WI38 (cell line): Measurements from ENCODE around the gene RELL1.

Experiments used
- H3K4me3 ChIP-seq: 2 replicates; pipeline ENCODE4 v1.5.1; 2011; ENCODE audit warnings: low read depth, mild to moderate bottlenecking, control low read depth, low read length
- TF ChIP-seq, protein P1 (sequence below): IDR thresholded peaks from 2 replicates; pipeline ENCODE4 v1.5.1; 2012; ENCODE audit warnings: low read depth, mild to moderate bottlenecking, control low read depth, low read length

The RELL1 gene

DNA sequence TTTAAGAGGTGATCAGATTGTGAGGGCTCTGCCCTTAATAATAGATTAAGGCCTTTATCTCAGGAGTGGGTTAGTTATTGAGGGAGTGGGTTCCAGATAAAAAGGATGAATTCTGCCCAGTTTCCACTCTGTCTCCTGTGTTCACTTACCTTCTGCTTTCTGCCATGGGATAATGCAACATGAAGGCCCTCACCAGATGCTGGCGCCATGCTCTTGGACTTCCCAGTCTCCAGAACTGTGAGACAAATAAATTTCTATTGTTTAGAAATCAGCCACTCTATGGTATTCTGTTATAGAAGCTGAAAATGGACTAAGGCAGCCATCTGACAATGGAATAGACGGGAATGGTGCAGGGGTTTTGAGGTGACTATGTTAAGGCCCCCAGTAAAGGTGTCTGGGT is 6.9 kb upstream of the RELL1 start:
- TF ChIP-seq, protein P1, sequence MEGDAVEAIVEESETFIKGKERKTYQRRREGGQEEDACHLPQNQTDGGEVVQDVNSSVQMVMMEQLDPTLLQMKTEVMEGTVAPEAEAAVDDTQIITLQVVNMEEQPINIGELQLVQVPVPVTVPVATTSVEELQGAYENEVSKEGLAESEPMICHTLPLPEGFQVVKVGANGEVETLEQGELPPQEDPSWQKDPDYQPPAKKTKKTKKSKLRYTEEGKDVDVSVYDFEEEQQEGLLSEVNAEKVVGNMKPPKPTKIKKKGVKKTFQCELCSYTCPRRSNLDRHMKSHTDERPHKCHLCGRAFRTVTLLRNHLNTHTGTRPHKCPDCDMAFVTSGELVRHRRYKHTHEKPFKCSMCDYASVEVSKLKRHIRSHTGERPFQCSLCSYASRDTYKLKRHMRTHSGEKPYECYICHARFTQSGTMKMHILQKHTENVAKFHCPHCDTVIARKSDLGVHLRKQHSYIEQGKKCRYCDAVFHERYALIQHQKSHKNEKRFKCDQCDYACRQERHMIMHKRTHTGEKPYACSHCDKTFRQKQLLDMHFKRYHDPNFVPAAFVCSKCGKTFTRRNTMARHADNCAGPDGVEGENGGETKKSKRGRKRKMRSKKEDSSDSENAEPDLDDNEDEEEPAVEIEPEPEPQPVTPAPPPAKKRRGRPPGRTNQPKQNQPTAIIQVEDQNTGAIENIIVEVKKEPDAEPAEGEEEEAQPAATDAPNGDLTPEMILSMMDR: no peak
- no peak overlapping the region for H3K4me3 ChIP-seq

DNA sequence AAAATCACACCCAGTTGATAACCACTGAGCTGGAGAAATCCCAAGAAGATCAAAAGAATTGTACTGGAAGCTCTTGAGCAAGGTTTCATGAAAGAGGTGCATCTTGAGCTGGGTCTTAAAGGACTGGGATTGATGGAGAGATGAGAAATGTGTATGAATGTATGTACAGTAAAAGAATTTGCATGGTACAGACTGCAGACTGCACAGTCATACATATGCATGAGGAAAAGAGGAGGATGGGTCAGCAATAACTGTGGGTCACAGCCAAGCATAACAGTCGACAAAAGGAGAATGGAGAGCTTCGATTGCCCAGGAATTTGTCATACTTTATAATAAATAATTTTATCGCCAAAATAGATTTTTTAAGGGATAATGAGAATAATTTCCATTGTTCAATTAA is 4.8 kb upstream of the RELL1 start:
- TF ChIP-seq, protein P1: no peak
- H3K4me3 ChIP-seq: no peak overlapping the region

DNA sequence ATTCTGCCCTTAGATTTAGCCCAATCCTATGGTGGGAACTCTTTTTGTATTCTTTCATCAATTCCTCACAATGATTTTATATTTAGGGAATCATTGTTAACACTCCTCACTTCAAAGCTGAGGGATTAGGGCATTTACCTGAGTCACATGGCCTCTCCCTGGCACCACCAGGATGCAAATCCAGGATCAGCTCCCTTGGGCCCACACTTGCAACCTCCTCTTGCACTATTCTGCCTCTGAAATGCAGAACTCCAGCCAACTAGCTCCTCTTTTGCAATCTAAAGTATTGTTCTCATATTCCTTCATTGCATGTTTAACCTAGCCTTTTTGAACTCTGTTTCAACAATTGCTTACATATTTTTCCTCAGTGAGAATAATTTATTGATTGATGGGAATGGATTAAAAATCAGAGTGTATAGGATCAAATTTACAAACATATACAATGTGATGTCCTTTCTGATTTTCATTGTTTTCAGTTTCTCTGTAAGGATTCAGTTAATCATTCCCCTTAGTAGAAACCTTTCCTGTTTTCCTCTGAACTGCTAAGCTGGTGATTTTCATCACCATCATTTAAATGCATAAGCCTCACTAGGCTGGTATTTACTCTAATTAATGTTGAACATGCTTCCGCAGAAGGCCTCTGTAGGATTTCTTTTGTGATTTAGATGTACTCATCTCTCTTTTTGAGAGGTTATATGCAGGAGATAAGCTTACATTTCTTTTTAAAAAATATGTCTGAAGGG is 3.3 kb upstream of the RELL1 start:
- TF ChIP-seq, protein P1: no peak

DNA sequence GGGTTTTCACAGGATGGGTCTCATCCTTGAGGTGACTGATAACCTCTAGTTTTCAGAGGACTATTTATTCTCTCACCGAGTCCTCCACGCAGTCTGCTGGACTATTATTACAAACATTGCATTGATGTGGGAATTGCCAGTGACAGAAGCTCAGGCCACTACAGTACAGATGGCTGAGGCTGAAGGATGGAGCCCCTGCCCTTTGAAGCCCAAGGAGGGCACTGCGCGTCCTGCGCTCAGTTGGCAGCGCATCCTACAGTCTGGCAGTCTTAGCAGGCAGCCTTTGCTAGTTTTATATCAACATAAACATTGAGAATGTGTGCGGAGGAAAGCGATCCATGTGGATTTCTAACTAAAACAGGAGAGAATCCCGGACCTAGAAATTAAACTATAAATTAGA is 1.5 kb upstream of the RELL1 start:
- no peak overlapping the region for H3K4me3 ChIP-seq

More for the DNA sequence above, 3.3 kb upstream of the RELL1 start:
- no peak overlapping the region for H3K4me3 ChIP-seq

DNA sequence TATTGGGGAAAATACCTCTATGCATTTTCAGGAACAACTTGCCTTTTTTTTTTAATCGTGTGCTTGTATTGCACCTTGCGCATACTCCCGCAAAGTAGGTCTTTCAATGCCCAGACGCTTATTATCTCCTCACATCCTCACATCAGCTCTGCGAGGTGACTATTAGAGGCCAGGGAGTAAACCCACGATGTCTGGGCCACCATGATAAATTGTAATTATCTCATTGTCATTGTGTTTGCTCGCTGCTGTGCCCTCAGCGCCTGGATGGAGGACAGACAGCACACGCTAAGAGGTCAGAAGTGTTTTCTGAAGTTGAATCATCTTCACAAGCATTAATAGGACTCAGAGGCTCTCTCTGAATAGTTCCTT is 1.0 kb upstream of the RELL1 start:
- TF ChIP-seq, protein P1: no peak
- peak overlapping the region; percentile 57 for H3K4me3 ChIP-seq

More for the DNA sequence above, 1.5 kb upstream of the RELL1 start:
- TF ChIP-seq, protein P1: no peak

DNA sequence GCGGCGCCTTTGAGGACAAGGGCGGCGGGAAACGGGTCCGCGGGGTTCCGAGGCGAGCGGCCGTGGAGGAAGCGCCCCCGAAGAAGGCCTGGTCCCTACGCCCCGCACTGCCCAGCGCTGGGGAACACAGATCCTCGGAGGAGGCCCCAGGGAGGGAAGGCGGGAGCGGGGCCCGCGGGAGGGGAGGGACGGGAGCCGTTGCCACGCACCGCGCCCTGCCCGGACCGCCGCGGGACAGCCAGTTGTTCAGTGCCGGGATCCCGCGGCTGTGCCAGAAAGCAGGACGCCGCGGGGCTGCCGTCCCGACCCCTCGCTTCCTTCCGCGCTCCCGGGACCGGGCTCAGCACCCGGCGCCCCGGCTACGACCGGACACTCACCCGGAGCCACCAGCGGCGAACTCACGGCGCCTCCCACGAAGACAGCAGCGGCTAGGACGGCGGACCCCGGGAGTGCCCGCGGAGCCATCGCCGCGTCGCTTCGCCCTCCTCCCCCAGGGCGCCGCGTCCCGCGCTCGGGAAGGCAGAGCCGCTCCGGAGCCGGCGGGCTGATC is 278 bp downstream of the RELL1 start:
- H3K4me3 ChIP-seq: peak overlapping the region; percentile 62
- TF ChIP-seq, protein P1: no peak

DNA sequence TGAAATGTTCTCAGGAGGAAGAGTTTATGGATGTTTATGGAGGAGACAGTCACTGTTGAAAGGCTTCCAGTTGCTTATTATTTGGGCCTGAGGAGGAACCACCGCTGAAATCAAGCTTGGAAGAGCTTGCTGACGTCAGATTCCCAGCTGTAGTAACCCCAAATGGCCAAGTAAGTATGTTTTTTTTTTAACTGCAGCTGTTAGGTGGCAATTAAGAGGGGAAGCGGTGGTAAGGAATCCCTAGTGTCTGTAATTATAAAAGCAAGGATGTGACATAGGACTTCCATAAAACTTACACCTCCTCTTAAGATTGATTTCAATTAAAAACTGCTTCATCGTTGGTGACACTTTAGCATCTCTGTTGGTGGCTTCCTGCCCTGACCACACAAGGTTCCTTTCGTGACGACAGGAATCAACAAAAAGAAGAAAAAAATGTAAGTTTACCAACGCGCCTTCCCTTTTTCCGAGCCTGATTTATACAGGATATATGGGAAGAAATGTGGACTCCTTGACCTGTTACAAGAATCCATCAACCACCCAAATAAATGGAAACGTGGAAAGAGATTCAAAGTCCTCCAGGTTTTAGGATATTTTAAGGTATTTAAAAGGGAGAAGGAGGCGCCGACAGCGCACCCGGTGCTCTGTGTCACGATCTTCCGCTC is 884 bp downstream of the RELL1 start:
- TF ChIP-seq, protein P1: no peak
- H3K4me3 ChIP-seq: peak overlapping the region; percentile 62
